GM19468 (cell line): ENCODE measurements around the gene SNX1.
"Not testable (repeated sequence)": the region's sequence is repeated elsewhere in the genome, so short reads cannot be mapped to it uniquely, and the experiment has no call there.

Experiments used
- ATAC-seq: cut with Tn5 transposase; IDR thresholded peaks from one replicate; pipeline ENCODE4 v1.9.1; 2021; ENCODE audit warnings: mild to moderate bottlenecking, moderate library complexity, moderate number of reproducible peaks; ENCODE audit not compliant: unreplicated experiment; ENCODE audit errors: extremely low read depth

The SNX1 gene

GRCh38 chr15:64072812-64073211 is 23.0 kb upstream of the SNX1 start:
- no peak for ATAC-seq

DNA sequence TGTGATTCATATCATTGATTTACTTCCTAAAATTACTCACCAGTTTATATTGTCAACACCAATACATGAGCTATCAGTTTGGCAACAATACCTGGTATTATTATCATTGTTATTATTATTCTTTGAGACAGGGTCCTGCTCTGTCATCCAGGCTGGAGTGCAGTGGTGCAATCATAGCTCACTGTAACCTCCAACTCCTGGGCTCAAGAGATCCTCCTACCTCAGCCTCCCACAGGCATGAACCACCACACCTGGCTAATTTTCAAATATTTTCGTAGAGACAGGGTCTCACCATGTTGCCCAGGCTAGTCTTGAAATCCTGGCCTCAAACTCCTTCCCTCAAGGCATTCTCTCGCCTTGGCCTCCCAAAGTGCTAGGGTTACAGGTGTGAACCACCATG is 22.3 kb upstream of the SNX1 start:
- not testable (repeated sequence) for ATAC-seq

DNA sequence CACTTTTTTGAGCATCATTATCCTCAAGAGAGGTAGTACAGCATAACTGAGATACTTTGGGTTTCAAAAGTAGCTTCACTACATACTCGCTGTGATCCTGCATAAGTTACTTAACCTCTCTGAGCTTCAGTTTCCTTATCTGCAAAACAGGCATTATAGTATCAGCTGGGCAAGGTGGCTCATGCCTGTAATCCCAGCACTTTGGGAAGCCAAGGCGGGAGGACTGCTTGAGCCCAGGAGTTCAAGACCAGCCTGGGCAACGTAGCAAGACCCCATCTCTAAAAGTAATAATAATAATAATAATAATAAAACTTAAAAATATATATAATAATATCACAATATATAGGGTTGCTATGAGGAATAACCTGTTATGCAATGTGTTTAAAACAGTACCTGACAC is 13.0 kb upstream of the SNX1 start:
- ATAC-seq = no peak

GRCh38 chr15:64089543-64090280 is 6.1 kb upstream of the SNX1 start:
- no peak for ATAC-seq

- ATAC-seq = no peak
These were observed 5.3 kb upstream of the SNX1 start for GRCh38 chr15:64090527-64090926.

DNA sequence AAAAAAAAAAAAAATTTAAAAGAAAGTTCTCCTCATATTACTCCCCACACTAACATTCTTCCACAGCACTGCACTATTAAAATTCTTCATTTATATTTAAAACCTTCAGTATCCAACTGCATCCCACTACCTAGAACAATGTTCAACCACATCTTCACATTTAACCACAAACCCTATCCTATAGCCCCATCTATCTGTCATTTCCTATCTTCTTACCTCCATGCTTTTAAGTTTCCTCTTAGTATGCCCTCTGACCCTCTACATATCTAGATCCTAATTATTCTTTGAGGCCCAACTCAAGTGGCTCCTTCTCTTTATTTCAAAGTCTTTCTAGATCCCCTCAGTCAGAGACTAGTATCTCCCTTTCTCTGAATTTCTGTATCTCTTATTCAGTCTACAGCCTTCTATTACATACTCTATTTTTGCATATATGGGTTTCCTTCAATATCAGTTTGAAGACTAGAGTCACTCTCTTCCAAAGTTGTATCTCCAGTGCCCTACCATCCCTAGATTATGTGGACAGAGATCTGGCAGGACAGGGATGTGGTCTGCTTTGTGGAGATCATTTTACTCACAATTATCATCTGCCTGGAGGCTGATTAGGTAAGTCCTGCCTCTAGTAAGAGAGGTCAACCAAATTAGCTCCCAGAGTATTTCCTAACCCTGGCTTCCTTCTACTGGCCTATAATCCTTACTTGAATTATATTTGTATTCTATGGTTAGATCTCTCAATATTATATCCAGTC is 3.5 kb upstream of the SNX1 start:
- no peak for ATAC-seq

- ATAC-seq = peak; percentile 19
These were observed 2.7 kb upstream of the SNX1 start for GRCh38 chr15:64092864-64093626.

DNA sequence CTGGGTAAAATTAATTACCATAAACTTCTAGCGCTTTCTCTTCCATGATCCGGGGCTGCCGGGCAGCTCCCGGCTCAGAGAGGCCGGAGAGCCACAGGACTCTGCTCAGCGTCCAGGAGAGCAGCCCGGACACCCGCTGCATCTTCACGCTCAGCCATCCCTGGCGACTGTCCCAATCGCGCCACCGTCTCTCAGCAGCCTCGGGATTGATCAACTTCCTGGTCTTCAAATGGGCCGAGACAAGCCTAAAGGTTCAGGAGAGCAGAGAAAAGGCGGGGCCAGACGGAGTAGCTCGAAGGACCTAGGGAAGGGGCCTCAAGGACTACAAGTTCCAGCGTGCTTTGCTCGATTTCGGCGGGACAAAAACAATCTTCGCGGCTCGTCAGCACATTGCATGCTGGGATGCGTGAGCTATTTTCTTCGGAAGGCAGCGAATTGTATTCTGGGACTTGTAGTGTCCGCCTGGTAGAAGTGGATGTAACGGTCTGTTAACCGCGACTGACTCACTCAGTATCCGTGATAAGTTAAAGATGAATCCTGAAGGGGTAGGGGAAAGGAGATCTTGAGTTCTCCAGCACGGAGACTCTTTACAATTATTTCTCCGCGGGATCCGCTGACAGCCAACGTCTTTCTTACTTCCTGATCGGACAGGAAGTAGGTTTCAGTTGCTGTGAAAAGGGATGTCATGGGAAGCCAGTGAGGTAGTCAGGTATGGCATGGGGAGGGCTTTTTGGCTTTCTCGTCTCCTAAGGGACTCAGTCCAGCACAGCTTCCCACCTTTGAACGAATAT is 2.0 kb upstream of the SNX1 start, which contains the start of gene CIAO2A:
Gene CIAO2A, minus strand, starts transcription at position 212 of the 791 bp plus-strand sequence. Its CDS starts 70 bp downstream, at position 142.
- peak; percentile 34 for ATAC-seq

GRCh38 chr15:64095431-64095794 is 369 bp upstream of the SNX1 start:
- no peak for ATAC-seq

DNA sequence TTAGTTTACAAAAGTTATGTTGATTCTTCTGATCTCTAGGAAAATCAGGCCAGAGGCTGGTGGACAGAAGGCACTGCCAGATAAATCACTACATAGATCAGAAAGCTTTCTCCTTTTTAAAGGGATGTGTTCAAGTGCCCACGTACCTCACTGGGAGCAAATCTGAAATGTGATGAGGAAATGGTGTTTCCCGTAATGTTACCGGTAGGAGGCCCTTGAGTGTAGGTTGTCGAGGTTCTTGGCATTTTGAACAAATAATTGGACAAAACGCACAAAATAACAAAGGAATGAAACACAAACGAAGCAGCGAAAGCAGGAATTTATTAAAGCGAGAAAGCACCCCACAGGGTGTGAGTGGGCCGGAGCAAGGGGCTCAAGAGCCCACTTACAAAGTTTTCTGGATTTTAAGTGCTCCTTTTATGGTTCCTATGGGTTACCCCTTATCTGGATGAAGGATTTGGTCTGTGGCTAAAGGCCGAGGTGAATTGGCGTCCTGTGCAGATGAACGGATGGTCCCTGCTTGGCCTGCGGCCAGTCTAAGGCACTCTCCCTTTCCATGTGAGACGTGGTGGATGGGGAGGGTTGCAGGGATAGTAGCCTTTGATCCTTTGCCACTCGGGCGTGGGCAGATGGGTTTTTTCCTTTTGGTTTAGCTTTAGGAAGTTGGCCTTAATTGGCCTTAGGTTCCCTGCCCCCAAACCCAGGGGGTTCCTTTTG is 1.0 kb downstream of the SNX1 start:
- no peak for ATAC-seq

GRCh38 chr15:64099379-64099778 is 3.6 kb downstream of the SNX1 start:
- no peak for ATAC-seq

GRCh38 chr15:64100958-64101357 is 5.2 kb downstream of the SNX1 start:
- ATAC-seq = no peak

DNA sequence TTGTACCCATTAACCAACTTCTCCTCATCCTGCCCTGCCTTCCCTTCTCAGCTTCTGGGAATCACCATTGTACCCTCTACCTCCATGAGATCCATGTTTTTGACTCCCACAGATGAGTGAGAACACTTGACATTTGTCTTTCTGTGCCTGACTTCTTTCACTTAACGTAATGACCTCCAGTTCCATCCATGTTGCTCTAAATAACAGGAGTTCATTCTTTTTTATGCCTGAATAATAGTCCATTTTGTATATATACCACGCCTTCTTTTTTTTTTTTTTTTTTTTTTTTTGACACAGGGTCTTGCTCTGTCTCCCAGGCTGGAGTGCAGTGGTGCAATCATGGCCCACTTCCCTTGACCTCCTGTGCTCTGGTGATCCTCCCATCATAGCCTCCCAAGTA is 6.7 kb downstream of the SNX1 start:
- no peak for ATAC-seq

DNA sequence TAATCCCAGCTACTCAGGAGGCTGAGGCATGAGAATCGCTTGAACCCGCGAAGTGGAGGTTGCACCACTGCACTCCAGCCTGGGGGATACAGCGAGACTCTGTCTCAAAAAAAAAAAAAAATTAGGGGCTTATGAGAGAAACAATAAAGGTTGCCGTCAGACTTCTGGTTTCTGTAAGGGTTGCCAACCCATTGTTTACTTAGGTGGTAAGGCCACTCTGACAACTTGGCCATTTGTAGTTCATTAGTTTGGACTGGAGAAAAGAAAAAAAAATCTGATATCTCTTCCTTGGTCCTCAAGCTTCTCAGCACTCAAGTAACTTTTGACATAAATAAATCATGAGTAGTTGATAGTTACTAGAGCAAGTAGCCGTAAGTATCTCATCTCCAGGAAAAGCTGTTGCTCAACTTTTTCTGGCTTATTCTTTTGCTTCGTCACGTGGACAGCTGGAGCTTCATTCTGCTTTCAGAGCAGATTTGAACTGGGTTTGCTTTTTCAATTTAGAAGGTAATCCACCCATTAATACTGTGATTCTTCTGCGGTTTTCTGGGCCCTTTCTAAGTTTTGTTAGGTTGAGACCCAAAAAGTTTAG is 9.4 kb downstream of the SNX1 start:
- ATAC-seq = no peak

GRCh38 chr15:64107337-64107736 is 11.6 kb downstream of the SNX1 start:
- no peak for ATAC-seq

DNA sequence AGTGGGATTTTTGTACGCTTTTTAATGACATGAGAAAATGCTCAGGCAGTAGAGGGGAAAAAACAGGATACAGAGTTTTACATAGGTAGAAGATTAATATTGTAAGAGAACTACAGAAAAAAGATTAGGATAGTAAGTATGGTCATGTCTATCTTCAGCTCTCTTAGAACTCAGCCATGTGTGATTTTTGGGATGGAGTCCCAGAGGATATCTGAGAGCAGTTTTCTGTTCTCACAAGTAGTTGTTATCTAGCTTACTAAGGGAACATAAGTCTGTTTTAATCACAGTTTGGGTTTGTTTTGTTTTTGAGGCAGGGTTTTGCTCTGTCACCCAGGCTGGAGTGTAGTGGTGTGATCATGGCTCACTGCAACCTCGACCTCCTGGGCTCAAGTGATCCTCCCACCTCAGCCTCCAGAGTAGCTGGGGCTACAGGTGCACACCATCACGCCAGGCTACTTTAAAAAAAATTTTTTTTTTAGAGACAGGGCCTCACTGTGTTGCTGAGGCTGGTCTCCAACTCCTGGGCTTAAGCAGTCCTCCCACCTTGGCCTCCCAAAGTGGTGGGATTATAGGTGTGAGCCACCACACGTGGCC is 14.4 kb downstream of the SNX1 start:
- ATAC-seq = not testable (repeated sequence)

GRCh38 chr15:64110950-64111678 is 15.3 kb downstream of the SNX1 start:
- no peak for ATAC-seq

- ATAC-seq = no peak
These were observed 15.9 kb downstream of the SNX1 start for GRCh38 chr15:64111679-64112050.
